Cardiac septum (tissue), 1 donor: ENCODE results near the gene CRACDL. TPM values are rescaled to one million over a fixed set of nuclear protein-coding genes. Genes with fewer than 3 reads are reported as not detected.

Experiments used
- DNase-seq: peaks from one replicate; pipeline ENCODE4 v3.0.0-alpha.2; 2020; ENCODE audit warnings: low spot score
- intact Hi-C: fragments of 100-400 bp; cut with DNase I; formaldehyde crosslinking; loops from one replicate; pipeline ENCODE4 v1.14.0; 2022
- total RNA-seq: library from RNA; stranded (reverse); fragmentation: NEBNext Ultra II Directional; extraction: Animal tissue kit (Norgen Biotek cat#: 25700); gene quantifications from one replicate; pipeline ENCODE4 v1.2.1, GENCODE V29; 2021
- donor health status: DM: no; HTN: no; CAD: no.

CRACDL gene
- total RNA-seq, 1 donor from 2014 or later: 3.3 TPM

DNA sequence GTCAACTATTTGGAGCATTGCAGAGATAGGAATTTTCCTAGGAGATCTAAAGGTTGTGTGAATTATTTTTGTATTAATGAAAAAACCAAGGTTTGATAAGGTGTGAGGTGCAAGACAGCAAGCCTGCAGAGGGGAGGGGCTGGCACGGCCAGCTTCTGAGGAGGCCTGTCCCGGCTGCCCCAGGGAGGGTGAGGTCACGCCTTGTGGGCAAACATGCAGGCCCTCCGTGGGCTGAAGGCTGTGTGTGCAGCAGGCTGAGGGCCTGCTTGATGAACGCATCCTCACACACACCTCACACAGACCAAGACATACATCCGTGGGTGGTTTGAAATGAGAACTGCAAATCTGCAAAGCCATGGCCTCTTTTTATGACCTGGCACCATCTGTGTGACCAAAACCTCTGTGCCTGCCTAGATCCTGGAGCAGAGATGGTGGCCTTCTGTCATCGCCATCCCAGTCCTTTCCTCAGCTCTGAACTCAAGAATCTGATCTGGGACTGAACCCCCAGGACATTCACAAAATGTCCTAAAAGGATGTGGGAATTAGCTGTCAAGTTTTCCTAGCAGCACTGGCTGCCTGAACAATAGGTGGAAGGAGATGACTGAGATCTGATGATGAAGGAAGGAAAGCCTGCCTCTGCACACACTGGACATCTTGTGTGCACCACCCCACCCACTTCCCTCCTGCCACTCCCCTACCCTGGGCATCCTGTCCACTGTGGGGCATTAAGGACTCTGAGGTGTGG is 102.7 kb downstream of the CRACDL start:
- DNase-seq: no peak
- intact Hi-C loops: loop anchor here (10.0 kb wide), 1 partner anchor 419 kb away; no protein-coding TSS in a partner anchor

DNA sequence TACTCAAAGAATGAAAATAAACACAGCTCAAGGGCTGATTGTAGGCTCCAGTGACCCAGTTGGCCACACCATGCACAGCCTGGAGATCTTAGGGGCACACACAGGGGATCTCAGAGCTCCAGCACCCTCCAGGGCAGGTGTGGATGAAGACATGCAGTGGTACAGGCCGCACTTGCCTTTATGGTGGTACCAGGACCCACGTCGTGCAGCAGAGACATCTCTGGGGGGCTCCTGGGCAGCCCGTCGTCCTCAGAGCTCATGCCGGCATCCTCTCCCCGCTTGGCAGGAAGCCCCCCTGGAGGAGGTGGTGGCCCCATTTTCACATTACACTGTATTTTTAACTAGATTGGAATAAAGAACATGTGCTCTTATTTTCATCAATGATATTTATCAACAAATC is 103.9 kb downstream of the CRACDL start:
- intact Hi-C loops: loop anchor here (10.0 kb wide), 1 partner anchor 417 kb away; no protein-coding TSS in a partner anchor

DNA sequence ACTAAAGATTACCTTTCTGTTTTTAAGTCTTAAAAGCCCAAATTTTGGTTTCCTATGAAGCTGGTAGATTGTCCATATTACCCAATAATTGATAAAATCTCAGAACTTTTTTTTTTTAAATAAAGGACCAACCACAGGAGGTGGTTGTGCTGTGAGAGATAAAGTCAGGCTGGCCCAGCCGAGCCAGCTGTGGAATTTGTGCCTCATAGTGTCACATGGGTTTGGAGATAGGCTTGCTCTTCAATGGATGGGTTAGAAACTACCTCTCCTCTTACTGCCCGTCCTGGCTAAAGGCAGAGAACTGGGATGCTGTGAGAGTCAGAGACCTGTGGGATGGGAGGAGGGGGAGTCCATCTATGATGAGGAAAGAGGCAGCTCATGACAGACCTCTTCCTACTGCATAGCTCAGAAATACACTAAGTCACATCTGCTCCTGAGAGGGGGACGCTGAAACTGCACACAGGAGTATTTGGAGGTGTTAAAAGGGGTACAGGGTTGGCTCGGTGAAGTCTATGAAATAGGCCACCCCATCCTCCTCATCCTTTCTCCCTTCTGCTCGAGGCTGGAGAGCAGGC is 105.4 kb downstream of the CRACDL start:
- DNase-seq: no peak
- intact Hi-C loops: loop anchor here (10.0 kb wide), 1 partner anchor 416 kb away; no protein-coding TSS in a partner anchor

More for the DNA sequence above, 103.9 kb downstream of the CRACDL start:
- DNase-seq: no peak

DNA sequence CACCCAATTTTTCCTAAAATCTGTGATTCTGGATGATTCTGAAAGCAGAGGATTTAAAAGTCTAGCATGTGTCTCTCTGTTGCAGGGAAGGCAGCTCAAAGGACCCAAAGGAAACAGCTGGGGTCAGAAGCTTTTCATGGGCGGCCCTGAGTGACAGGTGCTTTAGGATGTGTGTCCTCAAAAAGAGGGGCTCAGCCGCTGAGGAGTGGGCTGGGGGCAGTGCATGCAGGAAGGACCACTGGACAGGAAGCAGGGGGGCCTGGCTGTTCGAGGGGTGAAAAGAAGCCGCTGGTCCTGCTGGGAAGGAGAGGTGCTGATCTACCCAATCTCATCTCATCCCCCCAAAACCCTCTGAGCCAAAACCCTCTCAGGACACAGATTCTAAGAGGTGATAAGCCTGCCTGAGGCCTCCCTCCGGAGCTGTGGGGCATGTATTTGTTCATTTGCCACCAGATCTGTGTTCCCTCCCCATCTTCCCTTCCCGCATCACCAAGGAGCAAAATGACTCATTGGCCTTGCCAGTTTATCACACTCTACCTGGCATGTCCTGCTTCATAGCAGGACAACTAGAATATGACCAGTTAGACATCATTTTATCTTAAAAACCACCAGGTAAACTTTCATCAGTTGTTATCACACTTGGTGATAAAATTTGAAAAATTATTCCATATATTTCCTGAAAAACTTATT is 106.3 kb downstream of the CRACDL start:
- intact Hi-C loops: loop anchor here (10.0 kb wide), 1 partner anchor 415 kb away; no protein-coding TSS in a partner anchor
- DNase-seq: no peak

DNA sequence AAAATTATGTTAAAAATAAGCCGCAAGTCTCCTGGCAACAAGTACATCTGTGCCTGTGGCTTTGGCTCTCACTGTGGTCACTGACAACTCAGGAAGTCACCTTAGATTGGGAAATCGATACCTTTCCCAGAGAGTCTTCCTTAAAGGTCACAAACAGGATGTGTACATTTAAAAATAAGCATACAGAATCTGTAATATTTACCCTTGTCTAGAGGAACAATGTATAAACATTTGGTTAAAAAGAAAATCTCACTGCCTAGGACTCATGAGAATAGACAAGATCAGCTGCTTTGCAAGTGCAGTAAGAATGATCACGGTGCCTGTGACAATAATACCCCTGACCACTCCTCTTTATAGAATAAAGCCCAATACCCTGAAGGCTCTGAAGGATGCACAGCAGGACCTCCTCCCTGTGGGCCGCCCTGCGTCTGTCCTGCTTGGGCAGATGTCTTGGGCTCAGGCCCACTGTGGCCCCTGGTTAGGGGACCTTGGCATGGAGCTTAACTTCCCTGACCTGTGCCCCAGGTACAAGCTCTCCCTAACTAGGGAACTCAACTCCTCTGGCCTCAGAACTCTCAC is 107.1 kb downstream of the CRACDL start:
- intact Hi-C loops: no loop called here
- DNase-seq: no peak

DNA sequence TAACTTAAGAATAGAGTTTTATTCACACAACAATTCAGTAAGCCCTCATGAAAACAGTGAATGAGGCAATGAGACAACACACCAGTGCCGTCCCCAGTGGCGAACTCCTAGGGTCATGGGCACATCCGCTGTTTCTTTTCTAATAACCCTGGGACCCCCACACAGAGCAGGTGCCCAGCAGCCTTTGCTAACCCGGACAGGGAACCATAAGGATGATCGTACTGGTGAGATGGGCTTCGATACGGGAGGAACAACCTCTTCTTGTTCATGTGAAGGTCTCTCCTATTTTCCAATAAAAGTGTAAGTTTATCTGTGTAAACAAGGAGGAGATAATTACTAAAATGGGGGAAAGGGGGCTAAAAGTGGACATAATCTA is 107.7 kb downstream of the CRACDL start:
- intact Hi-C loops: no loop called here
- DNase-seq: no peak

DNA sequence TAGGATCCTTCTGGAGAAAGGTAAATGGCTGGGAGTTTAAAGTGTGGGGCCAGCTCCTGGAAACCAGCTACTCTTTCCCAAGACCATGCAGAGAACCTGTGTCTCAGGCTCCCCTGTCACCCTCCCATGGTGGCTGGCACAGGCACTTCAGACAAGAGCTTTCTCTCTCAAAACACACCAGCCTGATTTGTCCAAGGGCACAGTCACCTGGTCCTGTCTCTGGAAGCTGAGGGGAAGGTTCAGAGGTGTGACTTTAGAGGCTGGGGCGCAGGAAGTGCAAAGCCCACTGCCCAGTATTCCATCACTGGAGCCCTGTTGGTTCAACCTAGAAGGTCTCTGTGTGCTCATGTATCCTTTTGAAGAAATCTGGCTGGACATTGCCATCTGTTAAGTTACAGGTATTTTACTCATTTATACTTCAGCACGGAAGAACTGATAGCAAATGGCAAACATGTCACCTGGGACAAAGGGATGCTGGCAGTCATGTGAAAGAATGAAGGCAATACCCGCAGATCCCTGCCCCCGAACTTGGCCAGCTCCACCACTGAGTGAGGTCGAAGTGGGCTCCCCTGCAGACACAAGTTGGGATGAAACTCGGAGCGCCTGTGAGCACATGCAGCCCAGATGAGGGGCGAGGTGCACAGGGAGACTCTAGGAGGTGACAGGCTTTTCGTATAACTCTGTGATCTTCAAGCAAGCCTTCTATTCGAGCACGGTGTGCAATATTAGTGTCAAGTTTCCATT is 108.2 kb downstream of the CRACDL start:
- intact Hi-C loops: no loop called here
- DNase-seq: no peak

DNA sequence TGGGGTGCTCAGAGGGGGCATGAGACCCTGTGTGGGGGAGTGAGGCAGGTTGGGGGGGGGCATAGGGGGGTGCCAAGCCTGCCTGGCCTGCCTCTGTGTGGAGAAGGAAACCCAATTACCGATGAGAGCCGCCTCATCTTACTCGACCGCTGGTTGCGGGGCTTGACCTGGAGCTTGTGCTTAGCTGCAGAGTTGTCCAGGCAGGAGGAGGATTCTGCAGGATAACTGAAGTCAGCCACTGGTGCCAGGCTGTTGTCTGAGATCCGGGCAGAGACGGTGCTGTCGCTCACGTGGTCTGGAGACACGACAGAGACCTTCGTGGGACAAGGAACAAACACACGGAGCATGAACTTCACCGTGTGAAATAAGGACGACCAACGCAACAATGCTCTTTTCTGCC is 109.2 kb downstream of the CRACDL start:
- intact Hi-C loops: no loop called here

DNA sequence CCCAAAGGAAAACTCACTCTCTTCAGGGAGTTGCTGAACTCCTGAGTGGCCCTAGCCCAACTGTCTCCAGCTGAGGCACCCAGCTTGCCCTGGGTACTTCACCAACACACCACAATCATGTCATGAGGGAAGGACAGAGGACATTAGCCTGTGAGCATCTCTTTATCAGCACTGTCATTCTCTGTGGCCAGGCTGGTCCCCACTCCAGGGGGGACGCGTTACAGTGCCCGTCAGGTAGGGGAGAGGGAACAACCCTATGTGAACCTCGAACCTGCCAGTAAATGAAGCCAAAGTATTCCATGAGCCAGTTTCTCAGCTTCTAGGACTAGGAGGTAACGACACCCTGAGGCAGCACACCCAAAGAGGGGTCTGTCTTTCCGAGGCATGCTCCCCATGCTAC is 110.2 kb downstream of the CRACDL start:
- DNase-seq: no peak
- intact Hi-C loops: loop anchor here (2.0 kb wide), 1 partner anchor 95 kb away; the partner anchor contains the start of gene MGAT4A

More for the DNA sequence above, 109.2 kb downstream of the CRACDL start:
- DNase-seq: no peak

DNA sequence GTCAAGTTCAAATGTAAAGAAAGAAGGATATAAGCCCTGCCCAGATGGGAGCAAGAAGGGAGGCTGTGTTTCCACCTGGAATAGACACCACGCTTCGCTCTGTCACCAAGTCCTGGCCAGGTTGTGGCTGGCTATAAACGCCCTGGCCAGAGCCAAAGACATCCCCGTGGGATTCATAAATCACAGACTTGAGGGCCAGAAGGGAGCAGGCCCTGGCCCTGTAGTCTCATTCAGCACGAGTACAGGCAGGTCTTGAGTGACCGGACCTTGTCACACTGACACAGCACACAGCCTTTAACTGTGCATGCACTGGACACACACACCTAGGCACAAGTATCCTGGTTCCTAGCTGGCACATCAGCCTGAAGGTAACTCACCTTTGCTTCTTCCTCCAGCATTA is 110.6 kb downstream of the CRACDL start:
- intact Hi-C loops: loop anchor here (2.0 kb wide), 1 partner anchor 95 kb away; the partner anchor contains the start of gene MGAT4A
- no peak for DNase-seq

DNA sequence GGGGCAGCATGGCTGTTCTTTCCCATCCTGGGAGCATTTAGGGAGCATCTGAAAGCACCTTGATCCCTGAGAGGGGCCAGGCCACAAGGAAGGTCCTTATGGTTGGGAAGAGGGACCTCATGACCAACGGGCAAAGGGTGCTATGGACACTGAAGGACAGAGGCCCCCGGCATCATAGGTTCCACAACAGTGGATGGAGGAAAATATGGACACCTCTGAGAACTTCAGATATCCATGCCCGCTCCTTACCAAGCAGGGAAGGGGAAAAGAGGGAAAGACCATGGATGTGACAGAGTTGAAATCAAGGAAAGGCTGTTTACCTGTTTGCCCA is 111.0 kb downstream of the CRACDL start:
- intact Hi-C loops: loop anchor here (2.0 kb wide), 1 partner anchor 94 kb away; the partner anchor contains the start of gene MGAT4A

DNA sequence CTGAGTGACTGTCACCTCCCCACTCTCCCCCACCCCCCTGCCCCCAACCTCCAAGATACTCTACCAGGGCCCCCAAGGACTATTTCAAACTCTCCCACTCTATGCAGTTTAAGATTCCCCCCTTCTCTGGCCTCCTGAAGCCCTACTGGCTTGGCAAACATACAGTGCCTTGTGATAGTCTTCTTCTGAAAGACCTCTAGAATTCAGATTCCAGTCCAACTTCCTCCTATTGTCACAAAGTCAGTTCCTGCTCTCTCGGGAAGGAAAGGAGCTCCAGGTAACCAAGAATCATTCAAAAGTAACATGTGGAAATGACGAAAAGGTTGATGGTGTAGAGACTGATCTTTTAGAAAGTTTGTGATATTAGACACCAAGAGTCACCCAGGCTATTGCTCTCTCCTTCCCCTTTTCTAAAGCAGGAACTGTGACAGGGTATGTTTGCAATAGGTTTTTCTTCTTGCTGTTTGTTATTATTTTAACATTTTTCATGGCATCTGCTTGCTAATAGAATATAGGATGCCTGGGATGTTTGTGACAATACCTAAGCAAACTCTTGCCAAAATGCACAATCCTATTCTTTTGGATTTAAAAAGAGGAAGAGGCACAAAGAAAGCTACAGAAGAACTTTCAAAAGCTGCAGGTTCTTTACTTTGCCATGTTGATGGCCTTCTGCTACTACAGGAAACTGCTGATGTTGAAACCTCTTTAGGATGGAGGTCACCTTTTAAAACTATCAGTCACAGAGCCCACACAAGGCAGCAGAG is 111.6 kb downstream of the CRACDL start:
- intact Hi-C loops: loop anchor here (2.0 kb wide), 1 partner anchor 94 kb away; the partner anchor contains the start of gene MGAT4A
- DNase-seq: no peak

More for the DNA sequence above, 111.0 kb downstream of the CRACDL start:
- DNase-seq: no peak

DNA sequence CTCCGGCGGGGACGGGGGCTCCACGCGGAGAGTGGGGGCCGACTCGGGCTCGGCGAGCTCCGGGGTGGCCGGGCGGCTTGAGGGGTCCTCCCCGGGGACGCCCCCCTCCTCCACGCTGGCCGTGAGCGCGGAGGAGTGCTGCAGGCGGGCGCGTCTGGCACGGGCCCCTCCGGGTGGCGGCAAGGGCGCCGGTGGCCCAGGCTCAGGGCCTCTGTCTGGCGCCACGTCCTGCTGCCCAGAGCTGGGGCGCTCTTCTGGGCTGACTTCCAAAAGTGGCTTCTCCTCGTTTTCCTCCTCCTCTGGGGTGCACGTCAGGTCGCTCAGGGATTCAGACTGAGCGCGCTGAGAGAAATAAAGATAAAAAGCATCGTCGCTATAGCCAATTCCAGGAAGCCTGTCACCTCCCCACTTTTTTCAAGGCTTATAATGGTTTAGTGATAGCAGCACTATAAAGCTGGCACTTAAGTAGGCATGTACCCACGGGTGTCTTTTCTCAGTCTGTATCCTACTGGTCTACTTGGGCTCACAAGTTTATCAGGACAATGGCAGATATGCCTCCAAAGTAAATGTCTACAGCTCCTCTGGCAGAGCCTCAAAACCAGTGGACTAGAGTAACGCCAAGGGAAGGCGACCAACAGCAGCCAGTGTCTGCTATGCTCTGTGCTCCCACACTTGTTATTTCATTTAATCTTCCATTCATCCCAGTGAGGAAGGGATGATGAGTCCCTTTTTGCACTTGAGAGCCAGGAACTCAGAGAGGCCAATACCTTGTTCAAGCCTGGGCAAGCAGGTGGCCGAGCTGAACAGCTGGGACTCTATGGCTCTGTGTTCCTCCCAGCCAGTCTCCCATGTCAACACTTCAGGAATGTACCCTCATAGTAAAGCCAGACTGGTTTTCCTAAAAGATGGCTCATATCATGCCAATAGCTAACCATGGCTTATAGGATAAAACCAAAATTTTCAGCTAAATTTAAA is 112.5 kb downstream of the CRACDL start:
- intact Hi-C loops: loop anchor here (2.0 kb wide), 1 partner anchor 93 kb away; the partner anchor contains the start of gene MGAT4A
- DNase-seq: no peak

DNA sequence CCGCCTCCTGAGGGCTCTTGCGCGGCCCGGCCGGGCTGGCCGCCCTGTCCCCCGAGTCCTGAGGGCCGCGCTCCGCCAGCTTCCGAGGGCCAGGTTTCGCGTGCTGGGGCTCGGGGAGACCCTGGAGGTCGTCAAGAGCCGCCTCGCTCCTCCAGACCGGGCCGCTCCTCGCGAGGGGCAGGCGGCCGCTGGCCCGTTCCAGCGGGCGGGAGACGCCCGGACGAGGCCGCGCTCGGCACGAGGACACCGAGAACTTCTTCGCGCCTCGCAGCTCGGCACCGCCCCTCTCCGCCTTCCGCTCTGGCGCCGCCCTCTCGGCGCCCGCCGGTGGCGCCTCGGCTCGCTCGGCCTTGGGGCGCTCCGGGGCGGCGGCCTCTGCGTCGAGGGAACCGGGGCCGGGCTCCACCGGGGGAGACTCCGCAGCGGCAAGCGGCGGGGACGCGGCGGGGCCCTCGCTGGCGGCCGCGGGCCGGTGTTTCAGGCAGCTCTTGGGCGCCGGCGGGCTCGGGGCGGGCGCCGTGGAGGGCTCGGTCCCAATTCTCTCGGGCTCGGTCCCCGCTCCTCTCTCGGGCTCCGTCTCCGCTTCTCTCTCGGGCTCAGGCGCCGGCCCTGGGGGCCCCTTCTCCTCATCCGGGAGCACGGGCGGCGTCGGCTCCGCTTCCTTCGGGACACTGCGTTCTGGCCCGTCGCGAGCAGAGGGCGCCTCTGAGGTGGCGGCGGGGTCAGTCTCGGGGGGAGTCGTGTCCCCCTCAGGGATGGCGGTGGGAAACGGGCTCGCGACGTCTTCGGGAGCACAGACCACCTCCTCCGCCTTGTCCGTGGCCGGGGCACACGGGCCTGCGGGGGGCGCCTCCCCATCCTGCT is 113.5 kb downstream of the CRACDL start:
- intact Hi-C loops: no loop called here
- peak; percentile 87 for DNase-seq

DNA sequence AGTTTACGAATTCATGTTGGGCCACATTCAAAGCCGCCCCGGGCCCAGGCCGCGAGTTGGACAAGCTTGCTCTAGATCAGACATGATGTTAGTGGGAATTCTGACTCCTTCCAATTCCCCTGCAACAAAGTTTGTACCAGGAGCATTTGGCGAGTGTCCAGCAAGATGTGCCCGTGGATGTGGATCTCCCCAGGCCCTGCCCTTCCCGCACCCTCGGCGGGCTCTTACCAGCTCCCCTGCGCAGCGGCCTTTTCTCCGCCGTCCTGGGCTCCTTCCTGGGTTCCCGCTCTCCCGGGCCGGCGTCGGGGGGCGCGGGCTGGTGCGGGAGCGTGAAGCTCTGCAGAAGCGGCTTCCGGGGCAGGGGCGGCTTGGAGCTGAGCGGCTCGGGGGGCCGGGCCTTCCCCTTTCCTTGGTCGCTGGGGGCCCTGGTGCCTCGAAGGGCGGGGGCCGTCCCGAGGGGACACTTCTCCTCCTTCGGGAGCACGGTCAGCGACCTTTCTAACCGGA is 114.3 kb downstream of the CRACDL start:
- no peak for DNase-seq
- intact Hi-C loops: no loop called here

DNA sequence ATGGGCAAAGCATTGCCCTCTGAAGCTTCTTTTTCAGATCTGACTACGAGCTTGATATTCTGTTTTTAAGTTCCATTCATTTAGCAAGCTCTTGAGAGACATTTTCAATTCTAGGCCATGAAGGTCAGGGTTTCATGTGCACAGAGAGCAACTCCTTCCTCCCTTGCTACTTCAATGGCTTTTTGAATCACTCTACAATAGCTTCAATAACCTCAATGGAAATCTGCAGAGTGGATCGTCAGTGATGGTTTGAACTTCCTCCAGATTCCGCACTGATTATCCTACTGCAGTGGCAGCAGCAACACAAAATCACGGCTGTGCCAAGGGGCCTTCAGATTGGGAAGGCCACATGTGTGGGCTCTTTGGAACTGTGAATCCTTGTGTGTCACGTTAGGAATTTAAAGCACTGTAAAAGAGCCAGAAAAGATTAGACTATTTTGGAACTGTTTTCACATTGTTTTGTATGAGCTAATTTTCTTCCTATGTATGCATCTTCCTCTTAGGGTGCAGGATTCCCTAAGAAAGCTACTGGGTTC is 116.7 kb downstream of the CRACDL start:
- no peak for DNase-seq

More for the DNA sequence above, 116.7 kb downstream of the CRACDL start:
- intact Hi-C loops: loop anchor here (1.0 to 5.0 kb wide), 2 partner anchors 13 to 57 kb away; no protein-coding TSS in a partner anchor
